Caco-2 (cell line): Measurements from ENCODE around the gene TLE5. TPM values are rescaled to one million over a fixed set of nuclear protein-coding genes. Genes with fewer than 3 reads are reported as not detected.

Experiments used
- BruUV-seq: library from RNA; stranded (reverse); fragments of 400-500 nt; replicated peaks from 2 replicates; lab custom pipeline; 2021; lab: Mats Ljungman, UMichigan
- CTCF ChIA-PET: fragments of 300-600 bp; sonication (Branson Sonifier 250); formaldehyde crosslinking; loops from one replicate; lab custom pipeline; 2022; ENCODE audit warnings: antibody characterized with exemption; lab: Charles Lee
- POLR2A ChIA-PET: fragments of 300-600 bp; sonication (Branson Sonifier 250); formaldehyde crosslinking; loops from one replicate; lab custom pipeline; 2022; ENCODE audit warnings: antibody characterized with exemption; lab: Charles Lee
- DNase-seq, 2 experiments: peaks; one replicate each; pipeline versions ENCODE4 v3.0.0 to v3.0.0-alpha.2; 2020 to 2022
- H3K27me3 ChIP-seq: replicated peaks from 2 replicates; pipeline ENCODE4 v1.6.0; 2011; ENCODE audit warnings: low read length; ENCODE audit not compliant: control insufficient read depth, insufficient read depth
- H3K36me3 ChIP-seq: 2 replicates; pipeline ENCODE4 v1.5.1; 2011; ENCODE audit warnings: low read length; ENCODE audit not compliant: control insufficient read depth, insufficient read depth
- H3K4me1 ChIP-seq: fragments of 250-450 bp; sonication (Bioruptor Pico); 2 replicates; pipeline ENCODE4 v1.5.1; 2020; ENCODE audit warnings: mild to moderate bottlenecking
- H3K4me3 ChIP-seq: 2 replicates; pipeline ENCODE4 v1.5.1; 2011; ENCODE audit warnings: low read depth, mild to moderate bottlenecking, control low read depth, low read length
- H3K9me3 ChIP-seq: fragments of 250-450 bp; sonication (Bioruptor Pico); 2 replicates; pipeline ENCODE4 v1.5.1; 2020; ENCODE audit warnings: mild to moderate bottlenecking, moderate library complexity
- H3K27ac Mint-ChIP-seq: one replicate; pipeline ENCODE4 v1.8.0; 2022; ENCODE audit warnings: mixed read lengths; ENCODE audit not compliant: unreplicated experiment
- H3K27me3 Mint-ChIP-seq: one replicate; pipeline ENCODE4 v1.8.0; 2022; ENCODE audit warnings: mixed read lengths; ENCODE audit not compliant: insufficient read depth, unreplicated experiment
- H3K36me3 Mint-ChIP-seq: one replicate; pipeline ENCODE4 v1.8.0; 2022; ENCODE audit warnings: mild to moderate bottlenecking, mixed read lengths; ENCODE audit not compliant: insufficient read depth, unreplicated experiment
- H3K4me1 Mint-ChIP-seq: one replicate; pipeline ENCODE4 v1.8.0; 2022; ENCODE audit warnings: low read depth, mixed read lengths; ENCODE audit not compliant: unreplicated experiment
- H3K4me3 Mint-ChIP-seq: one replicate; pipeline ENCODE4 v1.8.0; 2022; ENCODE audit warnings: mild to moderate bottlenecking, moderate library complexity, mixed read lengths; ENCODE audit not compliant: unreplicated experiment
- H3K9me3 Mint-ChIP-seq: one replicate; pipeline ENCODE4 v1.8.0; 2022; ENCODE audit warnings: mixed read lengths; ENCODE audit not compliant: unreplicated experiment
- intact Hi-C: fragments of 100-400 bp; cut with micrococcal nuclease; formaldehyde crosslinking; loops from one replicate; pipeline ENCODE4 v1.10.0; 2022; ENCODE audit not compliant: unreplicated experiment
- total RNA-seq: library from RNA; stranded (reverse); gene quantifications from 2 replicates; pipeline ENCODE4 v1.2.3, GENCODE V29; 2022
- TF ChIP-seq, protein P1 (sequence below), 2 experiments: fragments of 200-600 bp in 1 of 2; IDR thresholded peaks; 1 replicate in 1 of 2; 2 replicates in 1 of 2; pipeline versions ENCODE4 v1.5.1 to v1.8.0; 2011 to 2022; ENCODE audit warnings: antibody characterized with exemption in 1 of 2, control low read depth in 1 of 2, inconsistent platforms in 1 of 2, low read depth in 1 of 2, low read length in 1 of 2, mild to moderate bottlenecking in 1 of 2, moderate library complexity in 1 of 2; ENCODE audit not compliant: insufficient read depth in 1 of 2, severe bottlenecking in 1 of 2, unreplicated experiment in 1 of 2

Gene TLE5
- total RNA-seq, 1 experiment from 2014 or later: 132 TPM

- ChIA-PET POLR2A (no interaction called here), CTCF (interaction anchor here (0.7 kb wide), 1 partner anchor 61 kb away, joined by 3 read pairs; no protein-coding TSS in a partner anchor)
- no peak overlapping the region for H3K27ac Mint-ChIP-seq
- no TSS peak for BruUV-seq
- Histone ChIP-seq H3K27me3 (no peaks in the 10 kb centered on the region), H3K36me3 (no peaks in the 10 kb centered on the region), H3K4me3 (peak overlapping the region; percentile 33), H3K4me1 (no peaks in the 10 kb centered on the region), H3K9me3 (no peaks in the 10 kb centered on the region)
- no peaks in the 10 kb centered on the region for H3K36me3 Mint-ChIP-seq
- peak; percentile 56 to 74 for DNase-seq
- no peaks in the 10 kb centered on the region for H3K9me3 Mint-ChIP-seq
- intact Hi-C loops: no loop called here
- no peaks in the 10 kb centered on the region for H3K27me3 Mint-ChIP-seq
- H3K4me3 Mint-ChIP-seq: peak overlapping the region; percentile 73
- TF ChIP-seq, protein P1, sequence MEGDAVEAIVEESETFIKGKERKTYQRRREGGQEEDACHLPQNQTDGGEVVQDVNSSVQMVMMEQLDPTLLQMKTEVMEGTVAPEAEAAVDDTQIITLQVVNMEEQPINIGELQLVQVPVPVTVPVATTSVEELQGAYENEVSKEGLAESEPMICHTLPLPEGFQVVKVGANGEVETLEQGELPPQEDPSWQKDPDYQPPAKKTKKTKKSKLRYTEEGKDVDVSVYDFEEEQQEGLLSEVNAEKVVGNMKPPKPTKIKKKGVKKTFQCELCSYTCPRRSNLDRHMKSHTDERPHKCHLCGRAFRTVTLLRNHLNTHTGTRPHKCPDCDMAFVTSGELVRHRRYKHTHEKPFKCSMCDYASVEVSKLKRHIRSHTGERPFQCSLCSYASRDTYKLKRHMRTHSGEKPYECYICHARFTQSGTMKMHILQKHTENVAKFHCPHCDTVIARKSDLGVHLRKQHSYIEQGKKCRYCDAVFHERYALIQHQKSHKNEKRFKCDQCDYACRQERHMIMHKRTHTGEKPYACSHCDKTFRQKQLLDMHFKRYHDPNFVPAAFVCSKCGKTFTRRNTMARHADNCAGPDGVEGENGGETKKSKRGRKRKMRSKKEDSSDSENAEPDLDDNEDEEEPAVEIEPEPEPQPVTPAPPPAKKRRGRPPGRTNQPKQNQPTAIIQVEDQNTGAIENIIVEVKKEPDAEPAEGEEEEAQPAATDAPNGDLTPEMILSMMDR (IDR thresholded peaks at IDR 0.05; ENCODE audit: insufficient read depth in 1 of 2, low read depth in 1 of 2, low read length in 1 of 2, severe bottlenecking in 1 of 2, unreplicated experiment in 1 of 2): no peak
- H3K4me1 Mint-ChIP-seq: no peaks in the 10 kb centered on the region
These were observed 14.7 kb downstream of the TLE5 start for GRCh38 chr19:3047496-3048189.

DNA sequence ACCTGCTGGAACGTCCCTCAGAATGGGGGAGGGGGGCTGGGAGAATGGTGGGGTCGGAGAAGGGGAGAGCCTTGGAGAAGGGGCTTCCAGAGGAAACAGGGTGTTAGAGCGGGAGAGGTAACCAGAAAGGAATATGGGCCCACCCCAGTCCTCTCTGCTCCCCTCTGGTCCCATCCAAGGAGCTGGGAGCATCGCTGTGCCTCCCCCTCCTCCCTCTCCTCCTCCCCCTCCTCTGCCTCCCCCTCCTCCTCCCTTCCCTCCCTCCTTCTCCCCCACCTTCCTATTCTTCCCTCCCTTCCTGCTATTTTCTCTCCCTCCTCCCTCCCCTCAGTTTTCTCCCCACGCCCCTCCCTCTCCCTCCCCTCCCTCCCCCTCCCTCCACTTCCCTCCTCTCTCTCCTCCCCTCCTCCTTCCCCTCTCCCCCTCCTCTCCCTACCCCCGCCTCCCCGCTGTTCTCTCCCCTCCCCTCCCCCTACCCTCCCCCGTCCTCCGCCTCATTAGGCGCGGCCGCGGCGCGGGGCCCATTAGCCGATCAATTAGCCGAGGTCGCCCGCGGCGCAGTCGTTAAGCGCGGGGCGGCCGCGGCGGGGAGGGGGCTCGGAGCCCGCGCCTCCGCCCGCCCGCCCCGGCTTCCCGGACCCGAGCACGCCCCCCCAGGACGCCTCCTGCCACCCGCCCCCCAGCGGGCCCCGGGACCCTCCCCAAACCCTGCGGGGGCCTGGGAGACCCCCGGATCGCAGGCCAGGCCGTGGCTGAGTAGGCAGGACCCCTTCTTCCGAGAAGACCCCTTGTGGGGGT lies 15.4 kb downstream of the TLE5 start:
- no peaks in the 10 kb centered on the region for H3K36me3 Mint-ChIP-seq
- H3K27me3 Mint-ChIP-seq: no peaks in the 10 kb centered on the region
- H3K9me3 ChIP-seq: no peaks in the 10 kb centered on the region
- no peaks in the 10 kb centered on the region for H3K9me3 Mint-ChIP-seq
- no peaks in the 10 kb centered on the region for H3K27me3 ChIP-seq
- no peak overlapping the region for H3K27ac Mint-ChIP-seq
- H3K36me3 ChIP-seq: no peaks in the 10 kb centered on the region
- intact Hi-C loops: no loop called here
- POLR2A ChIA-PET: no interaction called here
- H3K4me1 ChIP-seq: no peaks in the 10 kb centered on the region
- no peaks in the 10 kb centered on the region for H3K4me1 Mint-ChIP-seq
- H3K4me3 ChIP-seq: peak overlapping the region; percentile 33
- DNase-seq: no peak
- H3K4me3 Mint-ChIP-seq: peak overlapping the region; percentile 73
- CTCF ChIA-PET: no interaction called here
- TF ChIP-seq, protein P1 (IDR thresholded peaks at IDR 0.05; ENCODE audit: insufficient read depth in 1 of 2, low read depth in 1 of 2, low read length in 1 of 2, severe bottlenecking in 1 of 2, unreplicated experiment in 1 of 2): no peak
- BruUV-seq: no TSS peak

- no peak overlapping the region for H3K27ac Mint-ChIP-seq
- TF ChIP-seq, protein P1 (IDR thresholded peaks at IDR 0.05; ENCODE audit: insufficient read depth in 1 of 2, low read depth in 1 of 2, low read length in 1 of 2, severe bottlenecking in 1 of 2, unreplicated experiment in 1 of 2): no peak
These were observed 16.2 kb downstream of the TLE5 start for GRCh38 chr19:3045885-3046697.

More at GRCh38 chr19:3045885-3046697, 16.2 kb downstream of the TLE5 start:
- intact Hi-C loops: no loop called here
- H3K4me3 Mint-ChIP-seq: peak overlapping the region; percentile 40
- no peak for DNase-seq
- BruUV-seq: no TSS peak
- CTCF ChIA-PET: interaction anchor here (0.7 kb wide), 1 partner anchor 88 kb away, joined by 3 read pairs; no protein-coding TSS in a partner anchor
- Histone ChIP-seq H3K4me3 (no peak overlapping the region), H3K27me3 (no peaks in the 10 kb centered on the region), H3K9me3 (no peaks in the 10 kb centered on the region), H3K36me3 (no peaks in the 10 kb centered on the region), H3K4me1 (no peaks in the 10 kb centered on the region)
- H3K36me3 Mint-ChIP-seq: no peaks in the 10 kb centered on the region
- no peaks in the 10 kb centered on the region for H3K27me3 Mint-ChIP-seq
- POLR2A ChIA-PET: no interaction called here
- no peaks in the 10 kb centered on the region for H3K4me1 Mint-ChIP-seq
- no peaks in the 10 kb centered on the region for H3K9me3 Mint-ChIP-seq
